Ovary (tissue), 9 donors: ENCODE results near the gene CACNA1S. TPM values are rescaled to one million over a fixed set of nuclear protein-coding genes. Genes with fewer than 3 reads are reported as not detected.

Experiments used
- DNase-seq, 5 donors: peaks; one replicate each; pipeline ENCODE4 v3.0.0-alpha.2; 2019 to 2020
- H3K27ac ChIP-seq, 2 donors: fragments of 200-600 bp; one replicate each; pipeline versions ENCODE4 v1.5.1 to v1.8.0; 2019 to 2022
- H3K27me3 ChIP-seq: fragments of 200-600 bp; one replicate; pipeline ENCODE4 v1.8.0; 2022
- H3K36me3 ChIP-seq: fragments of 200-600 bp; sonication (generic); one replicate; pipeline ENCODE4 v1.5.1; 2019
- H3K4me1 ChIP-seq: one replicate; pipeline ENCODE4 v1.8.1; 2013; ENCODE audit warnings: mild to moderate bottlenecking, moderate library complexity; ENCODE audit not compliant: insufficient read depth
- H3K4me3 ChIP-seq: fragments of 200-600 bp; sonication (generic); one replicate; pipeline ENCODE4 v1.5.1; 2017
- H3K9me3 ChIP-seq, 2 donors: fragments of 200-600 bp in 1 of 2; sonication (generic) in 1 of 2; one replicate each; pipeline versions ENCODE4 v1.5.1 to v1.8.1; 2013 to 2019; ENCODE audit warnings: mild to moderate bottlenecking in 1 of 2, moderate library complexity in 1 of 2
- EP300 ChIP-seq: sonication (generic); formaldehyde crosslinking; IDR thresholded peaks from one replicate; pipeline ENCODE4 v1.6.1; 2017; ENCODE audit warnings: antibody characterized with exemption
- POLR2A ChIP-seq: fragments of 450-650 bp; IDR thresholded peaks from one replicate; pipeline ENCODE4 v1.6.1; 2017; ENCODE audit warnings: antibody characterized with exemption, mild to moderate bottlenecking, moderate library complexity
- WGBS, 3 donors: extraction: QIAGEN DNeasy Blood & Tissue Kit in 1 of 3; methylation state at CpG; one replicate each; pipeline versions ENCODE4 v1.1.5 to v1.1.7; 2013 to 2017; 5-methylcytosine and 5-hydroxymethylcytosine counted together
- intact Hi-C, 4 donors: fragments of 100-400 bp; cut with DNase I; formaldehyde crosslinking; loops; one replicate each; pipeline versions ENCODE4 v1.11.0 to v1.15.1; 2022 to 2023
- polyA plus RNA-seq, 2 donors: library from polyadenylated mRNA; stranded (reverse); fragments of 200-250 nt in 1 of 2; fragments of 350-450 nt in 1 of 2; fragmentation: Illumina TruSeq in 1 of 2; extraction: RNeasy Lipid Tissue Mini Kit (QIAGEN cat#74804) in 1 of 2; gene quantifications; one replicate each; pipeline ENCODE4 v1.2.3, GENCODE V29; 2013 to 2014
- total RNA-seq, 7 donors: library from RNA; depleted of rRNA in 2 of 7; stranded (reverse); fragments of >200 nt in 2 of 7; fragmentation: NEBNext Ultra II Directional in 3 of 7; extraction: Animal tissue kit (Norgen Biotek cat#: 25700) in 3 of 7; gene quantifications; one replicate each; pipeline versions ENCODE4 v1.1.0 to v1.2.4, GENCODE V29; 2016 to 2023
- TF ChIP-seq, protein P1 (sequence below), 3 donors: fragments of 450-650 bp in 2 of 3; fragments of 200-600 bp in 1 of 3; IDR thresholded peaks; one replicate each; pipeline versions ENCODE4 v1.5.1 to v1.8.0; 2016 to 2022; ENCODE audit warnings: antibody characterized with exemption in 3 of 3, mild to moderate bottlenecking in 1 of 3
- donor health status: DM: no; HTN: no; CAD: no; lungs with moderate emphysema.
- donor health status: DM: no; HTN: no; CAD: no.
- donor health status: Bipolar disorder and iron deficiency.
- donor health status: DM: yes; HTN: yes; CAD: no.
- donor health status: DM: no; HTN: no; CAD: no.
- donor health status: DM: yes; HTN: yes; CAD: no.

The CACNA1S gene
- total and polyA plus RNA-seq, 9 donors: 0.01 to 0.05 (median 0.05) TPM; not detected in 6

DNA sequence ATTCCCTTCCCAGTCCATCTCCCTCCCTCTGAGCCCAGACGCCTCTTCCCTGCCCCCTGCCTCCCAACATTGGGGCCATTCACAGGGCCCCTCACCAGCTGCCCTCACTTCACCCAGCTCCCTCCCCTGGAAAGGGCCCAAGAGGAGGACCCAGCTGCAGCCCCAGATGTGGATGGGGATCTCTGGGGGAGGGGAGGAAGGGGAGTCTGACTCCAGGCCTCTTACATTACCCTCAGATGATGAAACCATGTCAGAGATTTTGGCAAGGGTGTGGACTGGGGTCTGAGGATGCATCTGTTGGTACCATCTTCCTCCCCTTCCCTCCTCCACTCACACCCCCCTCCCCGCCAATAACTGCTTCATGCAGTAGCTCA is 87.6 kb downstream of the CACNA1S start:
- Histone ChIP-seq H3K27ac (no peak overlapping the region), H3K27me3 (no peaks in the 10 kb centered on the region), H3K4me1 (peaks cover 5% of the 10 kb centered on the region), H3K9me3 (no peaks in the 10 kb centered on the region), H3K36me3 (no peaks in the 10 kb centered on the region), H3K4me3 (no peak overlapping the region)
- intact Hi-C loops: no loop called here
- WGBS, 3 donors: 93 to 98% (median 98%) methylated on average over 2 of the region's 2 CpGs
- no peak for DNase-seq
- TF ChIP-seq POLR2A (no peak), EP300 (no peak)
- TF ChIP-seq, protein P1, sequence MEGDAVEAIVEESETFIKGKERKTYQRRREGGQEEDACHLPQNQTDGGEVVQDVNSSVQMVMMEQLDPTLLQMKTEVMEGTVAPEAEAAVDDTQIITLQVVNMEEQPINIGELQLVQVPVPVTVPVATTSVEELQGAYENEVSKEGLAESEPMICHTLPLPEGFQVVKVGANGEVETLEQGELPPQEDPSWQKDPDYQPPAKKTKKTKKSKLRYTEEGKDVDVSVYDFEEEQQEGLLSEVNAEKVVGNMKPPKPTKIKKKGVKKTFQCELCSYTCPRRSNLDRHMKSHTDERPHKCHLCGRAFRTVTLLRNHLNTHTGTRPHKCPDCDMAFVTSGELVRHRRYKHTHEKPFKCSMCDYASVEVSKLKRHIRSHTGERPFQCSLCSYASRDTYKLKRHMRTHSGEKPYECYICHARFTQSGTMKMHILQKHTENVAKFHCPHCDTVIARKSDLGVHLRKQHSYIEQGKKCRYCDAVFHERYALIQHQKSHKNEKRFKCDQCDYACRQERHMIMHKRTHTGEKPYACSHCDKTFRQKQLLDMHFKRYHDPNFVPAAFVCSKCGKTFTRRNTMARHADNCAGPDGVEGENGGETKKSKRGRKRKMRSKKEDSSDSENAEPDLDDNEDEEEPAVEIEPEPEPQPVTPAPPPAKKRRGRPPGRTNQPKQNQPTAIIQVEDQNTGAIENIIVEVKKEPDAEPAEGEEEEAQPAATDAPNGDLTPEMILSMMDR (IDR thresholded peaks at IDR 0.05): no peak

DNA sequence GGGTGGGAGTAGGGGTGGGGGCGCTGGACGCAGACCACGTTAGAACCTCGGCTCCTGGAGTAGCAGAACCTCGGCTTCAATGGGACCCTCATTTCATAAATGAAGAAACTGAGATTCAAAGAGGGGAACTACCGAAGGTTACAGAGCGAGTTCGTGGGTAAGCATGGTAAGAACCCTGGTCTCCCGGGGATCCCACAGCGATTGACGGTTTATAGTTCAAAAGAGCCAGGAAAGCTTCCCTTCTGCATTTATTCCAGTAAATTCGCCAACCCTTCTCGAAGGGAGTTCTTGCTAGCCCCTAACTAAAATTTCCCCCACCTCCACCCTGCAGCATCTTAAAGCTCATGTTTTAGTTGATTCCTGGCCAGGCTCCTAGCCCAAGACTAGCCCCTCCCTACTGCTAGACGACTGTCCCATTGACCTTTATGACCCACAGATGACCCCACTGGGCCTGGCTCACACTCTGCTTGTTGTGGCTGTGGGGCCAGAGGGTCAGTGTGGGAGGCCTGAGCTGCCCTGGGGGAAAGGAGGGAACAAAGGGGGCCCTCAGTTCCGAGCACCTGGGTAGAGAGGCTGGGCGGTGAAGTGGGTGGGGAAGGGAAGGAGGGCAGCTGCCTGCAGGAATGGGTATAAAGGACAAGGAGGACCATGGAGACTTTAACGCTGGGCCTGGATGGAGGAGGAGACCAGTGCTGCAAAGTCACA is 88.2 kb downstream of the CACNA1S start:
- WGBS, 3 donors: 42 to 53% (median 50%) methylated on average over 17 of the region's 17 CpGs
- Histone ChIP-seq H3K36me3 (no peaks in the 10 kb centered on the region), H3K27me3 (no peaks in the 10 kb centered on the region), H3K4me3 (peak overlapping the region; percentile 41), H3K27ac (no peak overlapping the region), H3K9me3 (no peaks in the 10 kb centered on the region), H3K4me1 (peaks cover 5% of the 10 kb centered on the region)
- DNase-seq: peak in 1 of 5 donors; percentile 37
- no peak for TF ChIP-seq EP300
- no peak for TF ChIP-seq POLR2A
- TF ChIP-seq, protein P1 (IDR thresholded peaks at IDR 0.05): no peak
- intact Hi-C loops: no loop called here

DNA sequence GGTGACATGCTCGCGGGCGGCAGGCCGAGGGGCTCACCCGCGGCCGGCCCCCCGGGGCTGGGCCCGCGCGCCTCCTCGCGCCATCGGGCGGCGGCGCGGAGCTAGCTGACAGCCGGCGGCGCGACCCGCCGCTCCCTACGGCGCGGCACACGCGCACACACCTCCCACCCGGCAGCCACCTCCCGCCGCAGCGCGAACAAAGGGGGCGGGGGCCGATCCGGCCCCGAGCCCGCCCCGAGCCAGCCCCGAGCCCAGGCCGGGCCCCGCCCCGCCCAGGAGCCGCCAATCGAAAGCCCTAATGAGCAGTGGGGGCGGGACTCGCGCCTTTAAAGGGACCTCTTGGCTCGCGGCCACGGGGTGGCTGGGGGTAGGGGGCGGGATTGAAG is 88.7 kb downstream of the CACNA1S start, which contains the start of gene KIF21B:
KIF21B (minus strand) TSS at position 198 of the 386 bp plus-strand sequence. CDS start 331 bp downstream, outside the sequence.
- DNase-seq: peak; percentile 70 to 86 (median 81)
- peak within 1 kb of the TSS; percentile 41 for H3K4me3 ChIP-seq
- no peaks in the 10 kb centered on the region for H3K36me3 ChIP-seq
- no peaks in the 10 kb centered on the region for H3K27me3 ChIP-seq
- peaks cover 5% of the 10 kb centered on the region for H3K4me1 ChIP-seq
- no peak for TF ChIP-seq POLR2A
- no peak for TF ChIP-seq EP300
- TF ChIP-seq, protein P1 (IDR thresholded peaks at IDR 0.05): no peak
- H3K27ac ChIP-seq: no peak within 1 kb of the TSS
- H3K9me3 ChIP-seq: no peaks in the 10 kb centered on the region
- WGBS, 3 donors: 1 to 4% (median 2%) methylated on average over 15 to 53 of the region's 53 CpGs
- intact Hi-C loops: no loop called here

DNA sequence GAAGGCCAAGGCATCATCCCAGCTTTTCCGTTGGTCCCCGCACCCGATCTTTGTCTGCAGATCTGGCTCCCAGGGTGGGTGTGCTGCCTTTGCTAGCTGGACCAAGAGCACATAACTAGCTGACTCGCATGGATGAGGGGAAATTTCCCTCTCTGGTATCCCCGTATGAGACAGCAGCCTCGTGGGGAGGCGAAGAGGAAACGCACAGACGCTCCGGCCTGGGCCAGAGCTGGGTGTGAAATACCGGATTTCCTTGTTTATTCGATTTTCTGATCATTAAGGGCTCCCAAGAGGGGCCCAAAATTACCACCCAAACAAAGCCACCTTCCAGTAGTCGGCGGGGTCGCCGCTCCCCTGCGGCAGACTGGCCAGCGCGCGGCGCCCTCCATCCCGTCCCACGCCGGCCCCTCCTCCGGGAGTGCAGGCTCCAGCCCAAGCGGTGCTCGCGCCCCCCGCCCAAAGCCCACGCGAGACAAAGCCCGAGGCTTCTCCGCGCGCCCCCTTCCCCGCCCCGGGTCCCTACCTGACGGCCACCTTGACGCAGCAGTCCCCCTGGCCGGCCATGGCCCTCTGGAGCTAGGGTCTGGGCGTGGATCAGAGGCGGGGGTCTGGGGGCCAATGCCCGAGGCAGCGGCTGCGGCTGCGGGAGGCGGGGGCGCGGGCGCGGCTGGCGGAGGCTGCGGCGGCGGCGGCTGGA is 89.3 kb downstream of the CACNA1S start:
- no peak for TF ChIP-seq POLR2A
- TF ChIP-seq EP300: no peak
- TF ChIP-seq, protein P1 (IDR thresholded peaks at IDR 0.05): no peak

More for the DNA sequence above, 89.3 kb downstream of the CACNA1S start:
- intact Hi-C loops: no loop called here
- Histone ChIP-seq H3K36me3 (no peaks in the 10 kb centered on the region), H3K4me1 (peaks cover 5% of the 10 kb centered on the region), H3K27ac (no peak overlapping the region), H3K4me3 (peak overlapping the region; percentile 41), H3K27me3 (no peaks in the 10 kb centered on the region), H3K9me3 (no peaks in the 10 kb centered on the region)
- 5 to 9% (median 9%) methylated on average over 31 to 56 of the region's 56 CpGs for WGBS, 3 donors
- peak in 2 of 5 donors; percentile 35 to 47 for DNase-seq
